SK-N-SH (cell line): ENCODE results near the gene LRFN4.

ENCODE experiments used
- CHD2 ChIP-seq: fragments of 150-350 bp; IDR thresholded peaks from 2 replicates; pipeline ENCODE4 v1.6.1; 2018; ENCODE audit warnings: low read length; ENCODE audit not compliant: partially characterized antibody
- CTCF ChIP-seq: fragments of 200-600 bp; sonication (generic); IDR thresholded peaks from 2 replicates; pipeline ENCODE4 v1.6.1; 2017; ENCODE audit warnings: antibody characterized with exemption, mild to moderate bottlenecking, moderate library complexity
- ELF1 ChIP-seq: IDR thresholded peaks from 2 replicates; pipeline ENCODE4 v1.4.0; 2012
- EP300 ChIP-seq, 2 experiments: IDR thresholded peaks; 2 replicates each; pipeline versions ENCODE4 v1.4.0 to v1.6.1; 2012; ENCODE audit warnings: borderline replicate concordance in 1 of 2, low read depth in 1 of 2, low read length in 1 of 2
- FOXJ3 ChIP-seq: sonication (generic); formaldehyde crosslinking; IDR thresholded peaks from 2 replicates; pipeline ENCODE4 v1.5.1; 2020; ENCODE audit warnings: mild to moderate bottlenecking, missing genetic modification reagents
- GABPA ChIP-seq: IDR thresholded peaks from 2 replicates; pipeline ENCODE4 v1.4.0; 2012; ENCODE audit warnings: low read depth, mild to moderate bottlenecking
- RFX5 ChIP-seq: IDR thresholded peaks from 2 replicates; pipeline ENCODE4 v1.6.1; 2012; ENCODE audit warnings: mild to moderate bottlenecking, improper control_type of control experiment, low read length
- SMC3 ChIP-seq: IDR thresholded peaks from 2 replicates; pipeline ENCODE4 v1.6.1; 2012; ENCODE audit warnings: low read depth, low read length, improper control_type of control experiment
- TAF1 ChIP-seq: IDR thresholded peaks from 2 replicates; pipeline ENCODE4 v1.6.1; 2012; ENCODE audit warnings: low read depth, mild to moderate bottlenecking, low read length, moderate library complexity, borderline replicate concordance

- TF ChIP-seq CTCF (no peak; the same call in 1 of the 2 replicates), CHD2 (no peak), SMC3 (no peak), TAF1 (no peak), FOXJ3 (CRISPR knock-in tag) (no peak), ELF1 (no peak), RFX5 (no peak), GABPA (no peak), EP300 (IDR thresholded peaks at IDR 0.05; ENCODE audit: borderline replicate concordance in 1 of 2, low read depth in 1 of 2, low read length in 1 of 2) (no peak)
Measured at GRCh38 chr11:66851698-66852465, 5.0 kb upstream of the LRFN4 start.
